NCI-H446 treated with DMSO at 0.1 percent for 48 hours (cell line): ENCODE results near the gene CRHR2.
A peak's percentile ranks its signal among the peaks of the same experiment; 100 is the strongest.

Source experiments
- DNase-seq: peaks from one replicate; lab custom pipeline; 2025; lab: John Stamatoyannopoulos, UW

The CRHR2 gene

GRCh38 chr7:30679664-30680063 is 2.6 kb downstream of the CRHR2 start:
- DNase-seq: no peak

DNA sequence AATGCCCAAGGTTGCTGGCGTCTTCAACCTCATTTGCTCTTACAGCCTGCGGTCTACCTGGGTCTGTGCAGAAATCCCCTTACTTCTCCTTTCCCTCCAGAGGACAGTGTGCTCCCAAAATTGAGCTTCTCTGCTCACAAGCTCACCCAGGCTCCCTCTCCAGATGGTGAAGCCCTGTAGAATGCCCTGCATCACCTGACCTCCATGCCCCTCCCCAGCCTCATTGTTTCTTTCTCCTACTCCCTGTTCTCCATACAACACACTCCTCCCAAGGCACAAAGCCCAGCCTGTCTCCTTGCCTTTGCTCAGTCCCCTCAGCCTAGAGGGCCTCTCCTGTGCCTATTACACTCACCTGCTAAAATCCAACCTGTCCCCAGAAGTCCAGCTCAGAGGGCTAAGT is 3.5 kb downstream of the CRHR2 start:
- no peak for DNase-seq

- DNase-seq: no peak
Measured at GRCh38 chr7:30674876-30675275, 7.4 kb downstream of the CRHR2 start.

DNA sequence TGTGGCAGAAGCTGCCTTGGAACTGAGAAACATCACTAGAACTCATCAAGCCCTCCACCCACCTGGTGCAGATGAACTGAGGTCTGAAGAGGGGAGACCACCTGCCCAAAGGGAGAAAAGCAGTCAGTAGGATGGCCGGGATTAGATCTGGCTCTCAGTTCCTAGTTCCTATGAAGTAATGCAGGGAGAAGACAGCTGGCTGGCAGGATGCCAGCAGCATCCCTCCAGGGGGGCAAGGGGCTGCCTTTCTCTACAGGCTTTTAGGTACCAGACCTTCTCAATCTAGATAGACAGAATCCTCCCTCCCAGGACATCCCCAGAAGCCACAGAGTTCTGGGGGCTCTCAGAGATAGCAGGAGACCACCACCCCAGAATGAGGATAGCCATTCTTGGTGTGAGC is 7.8 kb downstream of the CRHR2 start:
- no peak for DNase-seq

GRCh38 chr7:30671793-30672465 is 10.3 kb downstream of the CRHR2 start:
- no peak for DNase-seq

DNA sequence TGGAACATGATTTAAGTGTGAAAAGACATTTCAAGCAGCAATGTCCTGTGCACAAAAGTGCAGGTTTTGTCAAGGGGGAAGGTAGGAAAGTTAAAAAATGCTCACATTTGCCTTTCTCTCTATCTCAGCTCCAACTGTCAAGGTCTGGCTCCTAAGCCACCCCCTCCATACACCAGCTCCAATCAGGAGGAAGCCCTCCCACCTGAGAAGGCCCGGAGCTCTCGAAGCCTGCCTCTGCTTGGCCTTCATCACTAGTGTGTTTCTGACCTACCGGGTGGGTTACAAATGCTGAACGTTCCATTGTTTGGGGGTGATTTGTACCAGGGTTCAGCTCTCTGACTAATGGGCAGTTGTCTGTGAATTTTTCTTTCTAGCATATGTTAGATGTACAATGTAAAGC is 14.2 kb downstream of the CRHR2 start:
- no peak for DNase-seq

- DNase-seq: no peak
Measured at GRCh38 chr7:30667172-30667571, 15.1 kb downstream of the CRHR2 start.

DNA sequence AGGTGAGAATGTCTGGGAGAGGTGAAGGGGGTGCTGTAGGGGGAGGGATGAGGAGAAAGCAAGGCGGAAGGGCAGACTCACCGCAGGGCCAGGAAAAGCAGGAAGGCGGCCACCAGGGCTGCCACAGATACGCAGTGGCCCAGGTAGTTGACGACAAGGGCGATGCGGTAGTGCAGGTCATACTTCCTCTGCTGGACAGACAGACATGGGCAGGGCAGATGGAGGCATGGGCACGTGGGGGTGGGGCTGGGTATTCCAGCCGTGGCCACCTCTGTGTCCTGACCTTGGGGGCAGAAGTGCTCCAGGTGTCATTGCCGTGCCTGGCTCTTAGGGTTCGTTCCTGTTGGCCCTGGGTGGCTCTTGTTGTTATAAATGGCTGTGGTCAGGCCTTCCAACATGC is 16.8 kb downstream of the CRHR2 start:
- DNase-seq: no peak

- DNase-seq: no peak
Measured at GRCh38 chr7:30665043-30665442, 17.2 kb downstream of the CRHR2 start.

- DNase-seq: no peak
Measured at GRCh38 chr7:30664184-30664885, 17.9 kb downstream of the CRHR2 start.

- no peak for DNase-seq
Measured at GRCh38 chr7:30663414-30663813, 18.8 kb downstream of the CRHR2 start.

- no peak for DNase-seq
Measured at GRCh38 chr7:30662431-30662939, 19.8 kb downstream of the CRHR2 start.

- DNase-seq: no peak
Measured at GRCh38 chr7:30661926-30662325, 20.3 kb downstream of the CRHR2 start.

GRCh38 chr7:30660331-30661255 is 21.7 kb downstream of the CRHR2 start:
- peak; percentile 48 for DNase-seq

GRCh38 chr7:30659312-30659711 is 22.9 kb downstream of the CRHR2 start:
- peak; percentile 74 for DNase-seq

- DNase-seq: no peak
Measured at GRCh38 chr7:30658479-30659074, 23.7 kb downstream of the CRHR2 start.

- DNase-seq: no peak
Measured at GRCh38 chr7:30657131-30657530, 25.1 kb downstream of the CRHR2 start.

DNA sequence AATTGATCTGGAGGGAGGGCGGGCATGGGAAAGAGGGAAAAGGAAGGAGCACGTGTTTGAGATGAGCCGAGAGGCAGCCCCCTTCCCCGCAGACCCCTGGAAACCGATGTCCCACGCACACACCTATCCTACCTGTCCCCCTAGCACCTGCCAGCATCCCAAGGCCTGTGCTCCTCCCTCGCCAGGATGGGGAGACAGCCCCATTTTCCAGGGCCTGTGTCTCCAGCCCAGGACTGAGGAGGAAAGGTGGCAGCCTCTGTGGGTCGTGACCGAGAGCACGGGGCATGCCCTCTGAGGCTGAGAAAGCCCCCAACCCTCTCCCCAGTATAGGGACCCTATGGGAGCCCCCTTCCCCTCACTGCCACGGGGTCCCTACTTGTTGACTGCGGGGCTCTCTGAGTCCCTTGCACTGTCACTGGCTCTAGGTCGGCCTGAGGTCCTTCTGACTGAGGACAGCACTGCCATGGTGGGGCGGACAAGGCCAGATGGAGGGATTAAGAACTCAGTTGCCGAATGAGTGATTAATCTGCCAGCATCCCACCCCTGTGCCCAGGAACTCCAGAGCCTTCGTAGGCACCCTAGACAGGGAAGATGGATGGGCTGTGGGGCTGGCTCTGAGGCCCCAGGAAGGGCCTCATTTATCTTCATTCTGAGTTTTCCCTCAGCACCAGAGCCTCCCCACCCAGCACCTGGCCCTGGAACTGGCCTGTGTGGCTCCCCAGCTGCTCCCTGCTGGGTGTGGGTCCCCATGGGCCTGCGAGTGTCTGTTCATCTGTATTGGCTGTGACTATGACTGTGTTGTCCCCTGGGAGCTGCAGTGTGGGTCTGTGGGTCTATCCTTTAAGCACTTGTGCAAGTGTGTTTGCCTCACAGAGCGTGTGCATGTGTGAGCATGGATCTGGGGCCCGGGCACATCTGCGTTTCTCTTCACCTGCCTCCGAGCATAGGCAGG is 26.0 kb downstream of the CRHR2 start:
- no peak for DNase-seq

DNA sequence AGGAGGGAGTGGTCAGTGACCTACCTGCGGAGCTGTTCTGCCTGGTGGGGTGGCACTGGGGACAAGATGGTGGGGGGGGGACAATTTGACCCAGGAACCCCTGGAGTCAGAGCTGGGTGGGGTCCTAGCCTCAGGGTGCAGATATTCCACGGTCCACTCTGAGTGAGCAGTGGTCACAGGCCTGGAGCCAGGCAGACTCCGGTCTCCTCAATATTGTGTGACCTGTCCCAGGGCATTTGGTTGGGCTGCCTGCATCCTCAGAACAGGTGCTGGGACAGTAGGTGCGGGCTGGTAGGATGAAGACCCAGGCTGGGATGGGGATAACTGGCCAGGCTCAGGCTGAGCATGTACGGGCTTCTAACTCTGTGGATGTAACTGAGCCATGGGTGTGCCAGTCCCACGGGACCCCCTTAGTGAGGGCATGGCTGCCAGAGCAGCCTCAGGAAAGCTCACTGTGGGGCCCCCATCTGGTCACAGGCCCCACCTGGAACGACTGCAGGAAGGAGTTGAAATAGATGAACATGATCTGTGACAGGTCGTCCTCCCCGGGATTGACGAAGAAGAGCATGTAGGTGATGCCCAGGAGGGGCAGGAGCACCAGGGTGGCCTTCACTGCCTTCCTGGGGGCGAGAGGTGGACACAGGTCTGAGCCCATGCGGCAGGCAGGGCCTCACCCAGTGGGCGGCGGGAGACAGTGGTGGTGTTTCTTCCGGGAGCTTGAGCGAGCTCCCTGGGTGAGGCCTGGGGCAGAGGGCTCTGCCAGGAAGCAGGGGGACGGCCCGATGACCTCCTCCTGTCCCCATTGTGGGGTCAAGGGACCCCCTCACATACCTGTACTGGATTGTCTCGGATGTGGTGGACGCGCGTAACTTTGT is 26.9 kb downstream of the CRHR2 start:
- DNase-seq: no peak
